ENCODE data around the gene KIAA1191. TPM values are rescaled to one million over a fixed set of nuclear protein-coding genes. Genes with fewer than 3 reads are reported as not detected.

The KIAA1191 gene
- total and polyA plus RNA-seq, 9 of the 15 experiments (the other 6 are each of a cell fraction or from before 2014, with no cell fraction given) = 31.0 to 80.2 (median 45.7) TPM

- no peak for TF ChIP-seq RERE (CRISPR knock-in tag; IDR thresholded peaks at IDR 0.05; ENCODE audit: borderline replicate concordance)
- TF ChIP-seq THRB (CRISPR knock-in tag; conservative IDR thresholded peaks at IDR 0.05) = no peak
- no peak for TF ChIP-seq ZNF518B (CRISPR knock-in tag; IDR thresholded peaks at IDR 0.05)
- TF ChIP-seq ZNF830 (CRISPR knock-in tag; IDR thresholded peaks at IDR 0.05) = no peak
- TF ChIP-seq HDAC3 (IDR thresholded peaks at IDR 0.05; ENCODE audit: borderline replicate concordance, partially characterized antibody) = no peak
- TF ChIP-seq FOS (IDR thresholded peaks at IDR 0.05; ENCODE audit: extremely low read depth, insufficient read length) = no peak
- no peak for TF ChIP-seq MAX (CRISPR knock-in tag; IDR thresholded peaks at IDR 0.05)
- no peak for TF ChIP-seq ZNF277 (CRISPR knock-in tag; IDR thresholded peaks at IDR 0.05; ENCODE audit: borderline replicate concordance)
- TF ChIP-seq CREB5 (CRISPR knock-in tag; IDR thresholded peaks at IDR 0.05) = no peak
Measured at GRCh38 chr5:176342766-176343458, 18.7 kb downstream of the KIAA1191 start (continued).
